Urinary bladder (tissue), 4 donors: Measurements from ENCODE around the gene PEX26. TPM values are rescaled to one million over a fixed set of nuclear protein-coding genes. Genes with fewer than 3 reads are reported as not detected.
"Not testable (repeated sequence)": the region's sequence is repeated elsewhere in the genome, so short reads cannot be mapped to it uniquely, and the experiment has no call there.

Experiments used
- DNase-seq: peaks from one replicate; pipeline ENCODE4 v3.0.0-alpha.2; 2015; ENCODE audit errors: extremely low spot score
- H3K27ac ChIP-seq: one replicate; pipeline ENCODE4 v1.5.1; 2013; ENCODE audit warnings: low read depth, mild to moderate bottlenecking, moderate library complexity
- H3K36me3 ChIP-seq: one replicate; pipeline ENCODE4 v1.6.1; 2013; ENCODE audit warnings: mild to moderate bottlenecking, moderate library complexity; ENCODE audit not compliant: insufficient read depth
- H3K4me1 ChIP-seq: one replicate; pipeline ENCODE4 v1.6.1; 2013; ENCODE audit warnings: mild to moderate bottlenecking, moderate library complexity; ENCODE audit not compliant: insufficient read depth
- H3K4me3 ChIP-seq: one replicate; pipeline ENCODE4 v1.5.1; 2013; ENCODE audit warnings: low read depth, low read length
- WGBS: extraction: QIAGEN DNeasy Blood & Tissue Kit; methylation state at CpG from one replicate; pipeline ENCODE4 v1.1.7; 2013; 5-methylcytosine and 5-hydroxymethylcytosine counted together
- polyA plus RNA-seq: library from polyadenylated mRNA; stranded (reverse); fragments of 200-250 nt; gene quantifications from one replicate; pipeline ENCODE4 v1.2.3, GENCODE V29; 2013
- total RNA-seq: library from RNA; depleted of rRNA; stranded (reverse); fragments of >200 nt; gene quantifications from one replicate; pipeline ENCODE4 v1.2.3, GENCODE V29; 2014
- donor health status: healthy with polysubstance abuse.
- donor health status: healthy.

The PEX26 gene
- total and polyA plus RNA-seq, 2 donors, result 11.9 to 17.5 TPM

DNA sequence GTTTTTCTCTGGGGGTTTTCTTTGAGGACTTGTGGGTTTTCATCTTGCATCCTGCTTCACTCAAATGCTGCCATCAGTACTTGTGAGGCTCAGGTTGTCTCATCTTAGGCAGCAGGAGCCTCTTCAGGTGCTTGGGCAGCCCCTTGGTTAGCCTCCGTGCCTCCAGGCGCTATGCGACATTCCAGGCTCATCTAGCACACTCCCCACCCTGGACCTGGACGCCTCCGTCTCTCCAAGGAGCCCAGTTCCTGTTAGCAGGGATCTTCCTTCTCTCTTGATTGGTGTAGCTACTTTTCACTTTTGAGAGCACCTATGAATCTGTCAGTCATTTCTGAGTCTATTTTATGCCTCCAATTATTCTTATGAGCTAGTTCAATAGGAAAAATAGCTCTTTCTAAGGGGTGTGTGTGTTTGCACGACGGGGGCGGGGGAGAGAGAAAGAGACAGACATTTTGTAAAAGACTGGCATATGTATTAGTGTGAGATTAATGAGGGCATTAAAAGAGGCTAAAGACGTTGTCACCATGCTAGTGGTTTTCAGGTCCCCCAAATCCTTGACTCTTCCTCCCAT, 40.6 kb downstream of the PEX26 start:
- 86% methylated on average over 9 of the region's 9 CpGs for WGBS
- Histone ChIP-seq H3K36me3 (no peaks in the 10 kb centered on the region), H3K4me1 (no peaks in the 10 kb centered on the region), H3K27ac (no peak overlapping the region), H3K4me3 (no peak overlapping the region)
- no peak for DNase-seq

DNA sequence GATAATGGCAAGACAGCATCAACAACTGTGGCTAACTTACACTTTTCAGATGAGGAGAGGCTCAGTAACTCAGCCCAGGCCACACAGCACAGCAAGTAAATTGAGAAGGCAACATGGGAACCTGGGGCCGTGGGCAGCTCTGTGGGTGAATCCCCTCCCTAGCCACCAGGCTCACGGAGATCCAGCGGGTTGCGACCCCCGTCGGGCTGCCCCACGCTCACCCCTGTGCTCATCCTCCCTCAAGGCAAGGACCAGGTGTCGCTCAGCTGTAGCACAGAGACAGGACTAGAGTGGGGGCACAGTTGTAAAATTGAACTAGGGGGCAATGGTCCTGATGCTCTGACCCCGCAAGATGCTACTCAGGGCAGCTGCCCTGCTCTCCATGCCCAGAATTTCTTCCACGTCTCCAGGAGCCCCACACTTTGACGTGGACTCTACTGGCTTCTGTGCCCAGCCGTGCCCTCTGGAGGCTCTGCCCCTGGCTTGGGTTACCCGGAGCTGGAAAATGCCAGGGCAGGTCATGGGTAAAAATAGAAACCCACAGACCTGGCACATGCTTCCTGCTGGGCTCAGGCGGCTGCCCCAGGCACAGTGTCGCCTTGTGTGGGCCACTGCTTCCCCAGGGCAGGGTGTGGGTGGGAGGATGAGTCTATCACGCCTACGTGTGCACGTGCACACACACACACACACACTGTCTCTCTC, 41.8 kb downstream of the PEX26 start:
- WGBS, result 83% methylated on average over 18 of the region's 18 CpGs
- no peak for DNase-seq
- H3K36me3 ChIP-seq, result no peaks in the 10 kb centered on the region
- no peaks in the 10 kb centered on the region for H3K4me1 ChIP-seq
- no peak overlapping the region for H3K27ac ChIP-seq
- no peak overlapping the region for H3K4me3 ChIP-seq

DNA sequence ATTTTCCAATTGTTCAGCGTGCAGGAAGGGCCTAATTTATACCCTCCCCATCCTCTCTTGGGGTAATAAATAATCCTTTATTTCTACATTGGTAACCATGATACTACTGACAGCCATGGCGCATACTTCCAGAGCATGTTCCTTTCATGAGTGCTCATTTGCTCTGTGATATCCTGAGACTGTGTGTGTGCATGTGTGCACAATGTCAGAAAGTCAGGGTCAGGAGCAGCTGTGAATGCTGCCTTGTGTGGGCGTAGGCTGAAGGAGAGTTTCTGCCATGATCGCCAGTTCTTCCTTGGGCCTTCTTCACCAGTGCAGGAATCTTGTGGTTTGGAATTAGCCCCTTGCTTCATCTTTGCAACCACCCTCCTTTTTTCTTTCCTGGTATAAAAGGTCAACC, 43.1 kb downstream of the PEX26 start:
- DNase-seq, result no peak
- WGBS, result 88% methylated on average over 4 of the region's 4 CpGs
- Histone ChIP-seq H3K27ac (no peak overlapping the region), H3K4me1 (no peaks in the 10 kb centered on the region), H3K36me3 (no peaks in the 10 kb centered on the region), H3K4me3 (no peak overlapping the region)

DNA sequence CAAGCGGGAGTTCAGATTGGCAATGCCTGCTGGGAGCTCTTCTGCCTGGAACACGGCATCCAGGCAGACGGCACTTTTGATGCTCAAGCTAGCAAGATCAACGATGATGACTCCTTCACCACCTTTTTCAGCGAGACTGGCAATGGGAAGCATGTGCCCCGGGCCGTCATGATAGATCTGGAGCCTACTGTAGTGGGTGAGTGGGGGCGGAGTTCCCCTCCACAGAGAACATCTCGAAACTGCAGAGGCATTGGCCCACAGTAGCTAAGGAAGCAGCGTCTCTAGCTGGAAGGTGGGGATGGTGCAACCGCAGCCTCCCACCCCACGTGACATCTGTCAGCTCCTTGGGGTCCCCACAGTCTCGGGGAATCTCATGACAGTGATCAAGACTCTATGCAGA, 43.7 kb downstream of the PEX26 start:
- Histone ChIP-seq H3K4me1 (no peaks in the 10 kb centered on the region), H3K36me3 (no peaks in the 10 kb centered on the region), H3K27ac (no peak overlapping the region), H3K4me3 (no peak overlapping the region)
- no peak for DNase-seq
- 91% methylated on average over 13 of the region's 13 CpGs for WGBS

DNA sequence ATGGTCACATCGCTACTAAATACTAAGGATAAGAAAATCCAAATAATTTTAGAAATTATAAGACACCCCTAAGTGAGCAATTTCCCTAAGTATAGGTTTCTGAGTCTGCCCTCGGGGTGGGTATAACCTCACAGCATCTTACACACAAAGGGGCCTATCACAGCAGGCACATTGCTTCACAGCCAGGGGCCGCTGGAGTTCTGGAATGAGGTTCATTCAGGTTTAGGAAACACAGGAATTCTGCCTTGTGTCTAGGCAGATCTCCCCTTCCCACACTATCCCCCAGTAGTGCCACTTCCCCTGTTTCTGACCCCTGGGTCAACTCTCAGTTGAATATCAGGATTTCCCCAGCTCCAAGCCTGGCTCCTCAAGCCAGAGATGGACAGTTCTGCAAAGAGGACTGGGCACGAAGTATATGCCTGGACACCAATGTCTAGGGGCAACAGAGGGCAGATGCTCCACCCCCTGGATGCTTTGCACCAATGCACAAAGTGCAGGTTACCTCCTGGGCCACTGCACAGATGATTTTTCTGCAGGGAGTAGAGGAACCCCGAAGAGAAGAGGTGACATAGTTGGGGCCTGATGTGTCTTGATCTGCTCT, 44.3 kb downstream of the PEX26 start:
- WGBS, result 83% methylated on average over 5 of the region's 5 CpGs
- no peak for DNase-seq

DNA sequence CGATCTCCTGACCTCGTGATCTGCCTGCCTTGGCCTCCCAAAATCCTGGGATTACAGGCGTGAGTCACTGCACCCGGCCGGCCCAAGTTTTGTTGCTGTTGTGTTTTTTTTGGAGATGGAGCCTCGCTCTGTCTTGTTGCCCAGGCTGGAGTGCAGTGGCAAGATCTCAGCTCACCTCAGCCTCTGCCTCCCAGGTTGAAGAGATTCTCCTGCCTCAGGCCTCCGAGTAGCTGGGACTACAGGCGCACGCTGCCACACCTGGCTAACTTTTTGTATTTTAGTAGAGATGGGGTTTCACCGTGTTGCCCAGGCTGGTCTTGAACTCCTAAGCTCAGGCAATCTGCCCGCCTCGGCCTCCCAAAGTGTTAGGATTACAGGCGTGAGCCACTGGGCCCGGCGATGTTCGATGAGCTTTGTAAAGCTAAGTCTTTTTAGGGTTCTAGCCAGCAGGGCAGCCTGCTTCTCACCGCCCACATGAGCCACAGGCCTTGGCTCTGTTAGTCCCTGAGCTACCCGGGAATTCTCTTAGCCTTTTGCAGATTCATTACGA, 45.8 kb downstream of the PEX26 start:
- H3K27ac ChIP-seq, H3K4me1 ChIP-seq, H3K4me3 ChIP-seq, DNase-seq, H3K36me3 ChIP-seq: not testable (repeated sequence)
- WGBS, result 92% methylated on average over 19 of the region's 19 CpGs

More for the DNA sequence above, 44.3 kb downstream of the PEX26 start:
- H3K27ac ChIP-seq, result no peak overlapping the region
- H3K4me3 ChIP-seq, result no peak overlapping the region
- H3K36me3 ChIP-seq, result no peaks in the 10 kb centered on the region
- H3K4me1 ChIP-seq, result no peaks in the 10 kb centered on the region

DNA sequence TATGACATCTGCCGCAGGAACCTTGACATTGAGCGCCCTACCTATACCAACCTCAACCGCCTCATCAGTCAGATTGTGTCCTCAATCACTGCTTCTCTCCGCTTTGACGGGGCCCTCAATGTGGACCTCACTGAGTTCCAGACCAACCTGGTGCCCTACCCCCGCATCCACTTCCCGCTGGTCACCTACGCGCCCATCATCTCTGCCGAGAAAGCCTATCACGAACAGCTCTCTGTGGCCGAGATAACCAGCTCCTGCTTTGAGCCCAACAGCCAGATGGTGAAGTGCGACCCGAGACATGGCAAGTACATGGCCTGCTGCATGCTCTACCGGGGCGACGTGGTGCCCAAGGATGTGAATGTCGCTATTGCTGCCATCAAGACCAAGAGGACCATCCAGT, 48.8 kb downstream of the PEX26 start:
- WGBS, result 97% methylated on average over 18 of the region's 18 CpGs
- Histone ChIP-seq H3K27ac (no peak overlapping the region), H3K4me3 (no peak overlapping the region), H3K4me1 (no peaks in the 10 kb centered on the region), H3K36me3 (no peaks in the 10 kb centered on the region)
- no peak for DNase-seq

DNA sequence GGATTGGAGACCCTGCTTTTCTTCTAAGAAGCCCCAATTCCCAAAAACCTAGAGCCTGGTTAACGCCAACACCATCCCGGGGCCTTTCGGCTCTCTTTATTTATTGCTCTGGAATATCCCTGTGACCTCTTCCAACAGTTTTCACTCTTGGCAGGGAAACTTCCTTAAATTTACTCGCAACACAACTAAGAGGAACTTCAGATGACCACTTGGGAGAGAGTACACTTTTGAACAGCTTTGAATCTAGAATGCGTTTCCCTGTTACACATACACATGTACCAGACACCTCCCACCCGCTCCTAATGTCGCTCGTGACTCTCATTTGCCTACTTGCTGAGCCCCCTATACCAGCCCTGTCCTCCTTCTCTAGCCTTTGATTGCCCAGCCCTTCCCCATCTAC, 52.2 kb downstream of the PEX26 start:
- H3K4me1 ChIP-seq, result no peaks in the 10 kb centered on the region
- no peak for DNase-seq
- WGBS, result 84% methylated on average over 8 of the region's 8 CpGs

DNA sequence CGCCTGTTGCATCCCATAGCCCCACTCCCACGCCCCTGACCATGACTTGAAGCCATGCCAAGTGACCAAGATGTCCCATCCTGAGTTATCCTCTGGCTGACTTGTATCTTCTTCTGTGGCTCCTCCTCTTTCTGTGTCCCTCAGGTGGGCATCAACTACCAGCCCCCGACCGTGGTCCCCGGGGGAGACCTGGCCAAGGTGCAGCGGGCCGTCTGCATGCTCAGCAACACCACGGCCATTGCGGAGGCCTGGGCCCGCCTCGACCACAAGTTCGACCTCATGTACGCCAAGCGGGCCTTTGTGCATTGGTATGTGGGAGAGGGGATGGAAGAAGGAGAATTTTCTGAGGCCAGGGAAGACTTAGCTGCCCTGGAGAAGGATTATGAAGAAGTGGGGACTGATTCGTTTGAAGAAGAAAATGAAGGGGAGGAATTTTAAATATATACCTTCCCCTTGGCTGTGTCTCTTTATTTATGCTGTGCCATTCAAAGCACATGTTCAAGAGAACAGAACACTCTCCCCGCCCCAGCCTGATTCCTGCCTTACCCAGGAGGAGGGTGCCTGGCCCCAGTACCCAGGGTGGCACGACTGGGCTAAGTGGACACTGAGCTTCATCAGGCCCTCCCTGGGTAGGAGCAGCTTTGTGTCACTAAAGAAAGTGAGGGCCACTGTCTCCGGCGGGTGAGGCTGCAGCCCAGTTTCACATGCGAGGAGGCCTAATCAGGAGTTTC, 53.1 kb downstream of the PEX26 start:
- Histone ChIP-seq H3K36me3 (no peaks in the 10 kb centered on the region), H3K27ac (no peak overlapping the region), H3K4me1 (no peaks in the 10 kb centered on the region), H3K4me3 (no peak overlapping the region)
- 94% methylated on average over 20 of the region's 20 CpGs for WGBS
- DNase-seq, result no peak

More for the DNA sequence above, 52.2 kb downstream of the PEX26 start:
- no peaks in the 10 kb centered on the region for H3K36me3 ChIP-seq
- H3K4me3 ChIP-seq, result no peak overlapping the region
- H3K27ac ChIP-seq, result no peak overlapping the region

DNA sequence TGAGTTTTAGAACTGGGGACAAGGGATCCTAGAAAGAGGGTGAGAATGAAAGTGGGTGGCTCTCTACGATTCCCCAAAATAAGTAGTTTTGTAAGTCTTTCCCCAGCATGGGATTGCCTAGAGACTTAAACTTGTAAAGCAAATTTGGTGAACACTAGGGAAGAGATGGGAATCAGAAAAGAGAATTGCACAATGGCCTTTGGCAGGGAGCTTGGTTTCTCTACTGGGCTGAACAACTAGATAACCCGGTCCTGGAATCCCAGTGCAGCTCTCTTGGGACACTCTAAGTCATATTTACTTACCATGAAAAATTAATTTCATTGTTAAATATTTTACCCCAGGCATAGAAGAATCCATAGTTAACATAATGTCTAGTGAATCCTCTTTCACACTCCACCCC, 55.7 kb downstream of the PEX26 start:
- WGBS, result 70% methylated on average over 2 of the region's 2 CpGs
- no peaks in the 10 kb centered on the region for H3K4me1 ChIP-seq
- no peak overlapping the region for H3K4me3 ChIP-seq
- no peak for DNase-seq
- H3K36me3 ChIP-seq, result no peaks in the 10 kb centered on the region
- H3K27ac ChIP-seq, result no peak overlapping the region

DNA sequence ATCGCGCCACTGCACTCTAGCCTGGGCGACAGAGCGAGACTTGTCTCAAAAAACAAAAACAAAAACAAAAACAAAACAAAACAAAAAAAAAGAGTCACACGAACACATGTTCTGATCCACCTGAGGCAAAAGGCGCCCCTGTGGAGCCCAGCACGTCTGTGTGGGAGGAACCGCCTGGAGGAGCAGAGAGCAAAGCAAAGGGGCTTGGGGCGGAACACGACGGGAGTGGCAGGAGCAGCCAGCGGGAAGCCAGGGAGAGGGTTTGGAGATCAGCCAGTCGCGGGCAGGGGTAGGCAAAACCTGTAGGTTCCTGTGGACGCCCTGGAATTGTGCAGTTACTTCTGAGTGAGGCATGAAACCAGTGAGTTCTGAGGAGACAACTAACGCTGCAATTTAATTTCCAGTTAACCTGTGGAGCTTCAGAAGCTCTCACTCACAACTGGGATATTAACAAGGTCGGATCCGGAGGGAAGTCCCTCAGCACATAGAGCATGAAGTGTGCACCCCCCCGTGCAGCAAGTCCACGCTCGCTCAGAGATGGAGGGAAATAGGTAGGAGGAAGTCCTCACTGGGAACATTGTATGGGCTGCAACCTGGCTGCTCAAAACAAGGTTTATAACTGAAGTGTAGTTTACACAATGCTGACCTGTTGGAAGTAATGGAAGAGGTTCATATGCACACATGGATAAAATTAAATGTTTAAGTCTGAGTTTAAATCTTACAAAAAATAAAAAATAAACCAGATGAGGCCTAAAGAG, 59.0 kb downstream of the PEX26 start:
- DNase-seq, result no peak
- H3K36me3 ChIP-seq, result no peaks in the 10 kb centered on the region
- 89% methylated on average over 21 of the region's 21 CpGs for WGBS
- H3K27ac ChIP-seq, result no peak overlapping the region
- H3K4me3 ChIP-seq, result no peak overlapping the region
- H3K4me1 ChIP-seq, result no peaks in the 10 kb centered on the region

DNA sequence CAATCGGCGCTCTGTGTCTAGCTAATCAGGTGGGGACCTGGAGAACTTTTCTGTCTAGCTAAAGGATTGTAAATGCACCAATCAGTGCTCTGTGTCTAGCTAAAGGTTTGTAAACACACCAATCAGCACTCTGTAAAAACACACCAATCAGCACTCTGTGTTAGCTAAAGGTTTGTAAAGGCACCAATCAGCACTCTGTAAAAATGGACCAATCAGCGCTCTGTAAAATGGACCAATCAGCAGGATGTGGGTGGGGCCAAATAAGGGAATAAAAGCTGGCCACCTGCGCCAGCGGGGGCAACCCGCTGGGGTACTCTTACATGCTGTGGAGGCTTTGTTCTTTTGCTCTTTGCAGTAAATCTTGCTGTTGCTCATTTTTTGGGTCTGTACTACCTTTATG, 63.2 kb downstream of the PEX26 start:
- DNase-seq, H3K4me3 ChIP-seq, H3K27ac ChIP-seq, H3K36me3 ChIP-seq, H3K4me1 ChIP-seq: not testable (repeated sequence)
- WGBS, result 98% methylated on average over 6 of the region's 6 CpGs

DNA sequence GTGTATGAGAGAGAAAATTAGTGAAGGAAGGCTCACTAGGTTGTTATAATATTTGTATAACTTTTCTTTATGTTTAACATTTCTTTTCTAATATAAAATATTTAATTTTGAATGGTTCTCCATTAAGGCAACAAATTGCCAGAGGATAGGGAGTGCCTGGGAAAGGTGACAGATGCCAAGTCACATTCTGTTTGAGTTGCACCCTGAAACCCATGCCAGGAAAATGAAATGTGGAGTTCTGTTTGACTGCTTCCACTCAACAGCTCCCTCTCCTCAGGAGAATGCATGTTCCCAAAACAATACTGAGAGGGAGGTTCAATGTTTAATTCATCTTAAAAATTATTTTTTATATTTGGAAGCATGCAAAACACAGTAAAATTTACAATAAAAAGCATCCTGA, 66.3 kb downstream of the PEX26 start:
- no peak for DNase-seq
- no peak overlapping the region for H3K4me3 ChIP-seq
- no peaks in the 10 kb centered on the region for H3K36me3 ChIP-seq
- H3K4me1 ChIP-seq, result no peaks in the 10 kb centered on the region
- H3K27ac ChIP-seq, result no peak overlapping the region
